KBM-7 (cell line): Measurements from ENCODE around the gene NSL1.
A peak's percentile ranks its signal among the peaks of the same experiment; 100 is the strongest.
"Not testable (repeated sequence)": the region's sequence is repeated elsewhere in the genome, so short reads cannot be mapped to it uniquely, and the experiment has no call there.

Experiments used
- DNase-seq: peaks from one replicate; pipeline ENCODE4 v3.0.0-alpha.2; 2015
- in situ Hi-C: fragments of 300-500 bp; cut with MboI; formaldehyde crosslinking; loops from 2 replicates; pipeline ENCODE4 v1.14.3; 2020; ENCODE audit warnings: low sequenced_read_pairs, low pct_unique_long_range_greater_than_20kb, mixed read lengths

Gene NSL1

GRCh38 chr1:212718499-212718898 is 73.1 kb downstream of the NSL1 start:
- DNase-seq, result no peak
- in situ Hi-C loops, result no loop called here

DNA sequence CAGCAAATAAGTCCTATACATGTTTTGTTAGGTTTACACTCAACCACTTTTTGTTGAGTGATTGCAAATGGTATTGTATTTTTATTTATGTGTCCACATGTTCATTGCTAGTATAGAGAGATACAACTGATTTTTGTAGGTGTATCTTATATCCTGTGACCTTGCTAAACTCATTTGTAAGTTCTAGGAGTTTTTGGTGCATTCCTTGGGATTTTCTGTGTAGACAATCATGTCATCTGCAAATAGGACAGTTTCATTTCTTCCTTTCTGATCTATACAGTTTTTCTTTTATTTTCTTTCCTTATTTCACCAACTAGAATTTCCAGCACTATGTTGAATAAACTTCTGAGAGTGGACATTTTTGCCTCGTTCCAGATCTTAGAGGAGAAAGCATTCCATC is 75.4 kb downstream of the NSL1 start:
- in situ Hi-C loops, result no loop called here
- no peak for DNase-seq

DNA sequence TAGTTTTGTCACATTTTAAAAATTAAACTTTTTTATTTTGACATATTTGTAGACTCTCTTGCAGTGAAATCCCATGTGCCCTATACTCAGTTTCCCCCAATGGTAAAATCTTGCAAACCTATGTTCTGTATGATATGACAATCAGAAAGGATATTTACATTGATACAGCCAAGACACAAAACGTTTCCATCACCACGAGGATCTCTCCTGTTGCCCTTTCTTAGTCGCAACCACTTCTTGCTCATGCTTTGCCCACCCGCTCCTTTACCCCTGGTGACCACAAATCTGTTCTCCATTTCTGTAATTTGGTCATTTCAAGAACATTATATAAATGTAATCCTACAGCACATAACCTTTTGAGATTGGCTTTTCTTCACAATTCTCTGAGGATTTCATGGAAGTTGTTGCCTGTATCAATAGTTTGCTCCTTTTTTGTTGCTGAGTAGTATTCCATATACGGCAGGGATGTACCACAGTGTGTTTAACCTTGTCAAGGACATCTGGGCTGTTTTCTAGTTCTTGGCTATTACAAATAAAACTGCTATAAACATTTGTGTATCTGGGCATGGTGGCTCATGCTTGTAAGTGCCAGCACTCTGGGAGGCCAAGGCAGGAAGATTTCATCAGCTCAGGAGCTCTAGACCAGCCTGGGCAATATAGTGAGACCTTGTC is 78.0 kb downstream of the NSL1 start:
- in situ Hi-C loops, result no loop called here
- DNase-seq, result no peak

DNA sequence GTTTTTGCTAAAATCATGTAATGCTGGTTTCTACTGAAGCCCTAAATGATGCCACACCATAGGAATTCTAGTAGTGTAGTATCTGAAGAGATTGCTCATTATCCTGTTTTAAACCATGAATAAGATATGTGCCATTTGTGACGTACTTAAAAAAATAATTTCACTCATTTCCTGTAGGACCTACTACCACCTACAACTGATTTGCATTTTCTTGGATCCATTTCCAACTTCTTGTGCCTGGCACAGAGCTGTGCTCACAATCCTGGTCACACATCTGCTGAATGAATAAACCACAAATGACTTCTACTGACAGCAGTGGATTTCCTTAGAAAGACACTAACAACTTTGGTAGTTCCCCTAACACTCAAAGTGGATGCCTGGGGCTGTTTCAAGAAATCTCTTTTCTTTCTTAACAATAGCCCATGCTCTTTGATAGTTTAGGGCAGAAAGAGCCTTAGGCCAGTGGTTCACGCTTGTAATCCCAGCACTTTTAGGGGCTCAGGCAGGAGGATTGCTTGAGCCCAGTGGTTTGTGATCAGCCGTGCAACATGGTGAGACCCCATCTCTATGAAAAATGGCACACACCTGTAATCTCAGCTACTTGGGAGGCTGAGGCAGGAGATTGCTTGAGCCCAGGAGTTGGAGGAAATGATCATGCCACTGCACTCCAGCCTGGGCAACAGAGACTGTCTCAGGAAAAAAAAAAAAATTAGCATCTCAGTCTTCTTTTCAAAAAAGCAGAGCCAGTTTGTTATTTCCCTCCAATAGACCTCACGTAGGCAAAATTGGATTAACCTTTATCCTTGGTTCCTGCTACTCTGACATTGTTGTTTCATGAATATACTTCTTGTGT is 78.9 kb downstream of the NSL1 start:
- peak; percentile 56 for DNase-seq
- in situ Hi-C loops, result no loop called here

DNA sequence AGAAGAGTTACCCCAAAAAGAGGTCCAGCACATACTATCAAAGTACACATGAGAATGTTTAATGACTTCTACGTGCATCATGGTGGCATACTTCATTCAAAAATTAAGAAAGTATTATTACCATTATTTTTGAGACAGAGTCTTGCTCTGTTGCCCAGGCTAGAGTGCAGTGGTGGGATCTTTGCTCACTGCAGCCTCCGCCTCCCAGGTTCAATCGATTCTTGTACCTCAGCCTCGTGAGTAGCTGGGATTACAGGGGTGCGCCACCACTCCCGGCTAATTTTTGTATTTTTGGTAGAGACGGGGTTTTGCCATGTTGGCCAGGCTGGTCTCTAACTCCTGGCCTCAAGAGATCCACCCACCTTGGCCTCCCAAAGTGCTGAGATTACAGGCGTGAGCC is 79.6 kb downstream of the NSL1 start:
- DNase-seq, in situ Hi-C loops: not testable (repeated sequence)

- in situ Hi-C loops, result no loop called here
- no peak for DNase-seq
Observed at GRCh38 chr1:212710566-212710965, 81.0 kb downstream of the NSL1 start.

GRCh38 chr1:212703991-212704564 is 87.5 kb downstream of the NSL1 start:
- DNase-seq, result no peak
- in situ Hi-C loops, result no loop called here

DNA sequence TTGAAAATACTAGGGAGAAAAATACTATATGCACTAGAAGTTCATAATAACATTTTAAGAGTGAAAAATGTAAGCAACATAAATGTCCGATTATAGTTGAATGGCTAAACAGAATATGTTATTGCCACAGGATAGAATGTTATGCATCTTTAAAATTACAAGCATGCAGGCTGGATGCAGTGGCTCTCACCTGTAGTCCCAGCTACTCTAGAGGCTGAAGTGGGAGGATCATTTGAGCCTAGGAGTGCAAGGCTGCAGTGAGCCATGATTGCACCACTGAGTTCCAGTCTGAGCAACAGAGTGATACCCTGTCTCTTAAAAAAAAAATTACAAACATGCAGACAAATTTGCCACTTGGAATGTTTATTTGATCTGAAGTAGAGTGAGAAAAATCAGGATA is 88.9 kb downstream of the NSL1 start:
- no peak for DNase-seq
- in situ Hi-C loops, result no loop called here

DNA sequence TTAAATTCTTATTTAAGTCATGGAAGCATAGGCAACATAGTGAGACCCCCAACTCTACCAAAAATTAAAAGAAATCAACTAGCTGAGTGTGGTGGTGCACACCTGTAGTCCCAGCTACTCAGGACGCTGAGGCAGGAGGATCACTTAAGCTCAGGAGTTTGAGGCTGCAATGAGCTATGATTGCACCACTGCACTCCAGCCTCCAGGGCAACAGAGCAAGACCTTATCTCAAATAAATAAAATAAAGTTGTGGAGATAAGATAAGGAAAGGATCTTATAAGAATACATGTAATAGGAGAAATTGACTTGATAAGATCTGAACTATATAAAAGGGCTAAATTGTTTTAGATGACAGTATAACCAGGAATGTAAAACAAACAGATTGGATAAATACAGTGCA is 89.7 kb downstream of the NSL1 start:
- in situ Hi-C loops, result no loop called here
- DNase-seq, result no peak

- in situ Hi-C loops, result no loop called here
- DNase-seq, result peak; percentile 55
Observed at GRCh38 chr1:212700892-212701819, 90.4 kb downstream of the NSL1 start.

DNA sequence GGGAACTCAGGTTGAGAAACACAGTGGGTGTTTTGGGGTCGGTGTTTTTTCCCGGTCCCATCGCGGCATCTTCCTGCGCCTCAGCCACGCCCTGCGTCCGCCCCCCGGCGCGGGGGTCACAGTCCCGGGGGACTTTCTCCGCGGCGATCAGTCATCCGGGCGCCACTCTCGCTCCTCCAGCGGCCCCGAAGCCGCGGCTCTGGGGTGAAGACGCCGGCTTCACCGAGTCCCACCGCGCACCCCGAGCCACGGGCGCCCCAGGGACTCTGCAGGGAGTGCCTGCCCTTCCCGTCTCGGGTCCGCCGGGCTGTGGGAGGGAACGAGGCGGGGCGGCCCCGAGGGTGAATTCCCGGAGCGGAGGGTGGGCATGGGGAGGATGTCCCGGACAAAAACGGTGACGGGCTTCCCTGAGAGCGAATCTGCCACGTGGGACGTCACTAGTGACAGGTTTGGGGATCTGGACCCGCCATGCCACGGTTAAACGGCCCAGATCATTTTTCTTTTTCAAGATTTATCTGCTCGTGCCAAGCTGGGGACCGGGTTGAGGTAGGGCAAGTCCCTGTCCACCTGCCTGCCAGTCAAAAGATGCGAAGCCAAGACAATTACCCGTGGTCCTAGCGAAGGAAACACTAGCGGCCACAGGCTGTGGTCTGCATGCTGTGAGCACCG is 91.2 kb downstream of the NSL1 start:
- no peak for DNase-seq
- in situ Hi-C loops, result no loop called here

GRCh38 chr1:212699625-212700222 is 91.9 kb downstream of the NSL1 start, which contains the start of gene BATF3:
BATF3 (minus strand) TSS chr1:212699840; CDS start chr1:212699762, 78 bp downstream.
- no peak for DNase-seq
- in situ Hi-C loops, result no loop called here

DNA sequence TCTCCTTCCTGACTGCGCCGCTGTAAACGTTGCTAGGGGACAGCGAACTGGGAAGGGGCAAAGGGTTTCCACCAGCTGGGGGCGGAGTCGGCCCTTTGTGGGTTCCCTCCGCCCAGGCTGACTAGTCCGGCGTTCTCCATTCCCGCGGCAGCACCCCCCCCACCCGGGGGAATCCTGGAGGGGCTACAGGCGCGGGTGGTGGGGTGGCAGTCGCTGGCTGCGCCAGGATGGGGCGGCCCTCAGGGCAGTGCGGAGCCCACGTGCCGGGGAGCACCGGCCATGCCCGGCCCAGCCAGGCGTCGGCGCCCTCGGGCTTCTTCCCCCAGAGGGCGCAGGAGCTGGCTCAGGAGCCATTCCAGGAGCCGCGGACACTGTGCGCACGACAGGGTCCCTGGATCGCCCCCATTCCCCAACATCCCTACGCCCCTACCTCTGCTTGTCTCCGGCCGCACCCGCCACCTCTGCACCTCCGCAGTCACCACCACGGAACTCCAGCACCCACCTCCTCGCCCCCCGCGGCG is 92.4 kb downstream of the NSL1 start:
- peak; percentile 79 for DNase-seq
- in situ Hi-C loops, result no loop called here

- in situ Hi-C loops, result no loop called here
- no peak for DNase-seq
Observed at GRCh38 chr1:212698467-212699103, 93.0 kb downstream of the NSL1 start.

DNA sequence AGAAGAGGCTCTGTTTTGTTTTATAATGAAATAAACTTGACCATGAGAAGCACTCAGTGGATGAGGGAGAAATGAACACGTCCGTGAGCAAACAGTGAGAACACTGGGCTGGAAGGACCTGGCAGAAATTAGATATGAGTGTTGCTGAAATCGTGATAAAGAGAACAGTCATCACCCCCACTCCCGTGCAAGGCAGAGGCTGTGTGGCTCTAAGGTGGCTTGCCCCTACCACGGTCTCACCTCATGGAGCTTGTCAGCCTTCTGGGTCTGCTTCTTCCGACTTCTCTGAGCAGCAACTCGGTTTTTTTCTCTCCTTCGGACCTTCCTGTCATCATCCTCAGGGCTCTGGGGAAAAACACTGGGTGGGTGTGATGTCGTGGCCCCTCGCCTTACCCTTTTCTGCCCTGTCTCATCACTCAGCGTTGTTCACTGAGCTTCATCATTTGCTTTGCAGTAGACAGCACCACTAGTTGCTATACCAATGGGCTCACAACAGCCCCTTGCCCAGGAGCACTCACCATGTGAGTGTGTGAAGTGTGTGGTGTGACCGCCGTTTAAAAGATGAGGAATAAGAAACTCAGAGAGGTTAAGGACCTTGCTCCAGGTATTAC is 94.8 kb downstream of the NSL1 start:
- in situ Hi-C loops, result no loop called here
- DNase-seq, result no peak

- DNase-seq, result no peak
- in situ Hi-C loops, result no loop called here
Observed at GRCh38 chr1:212692774-212693644, 98.6 kb downstream of the NSL1 start.
